ENCODE results near the gene FOXJ3. TPM values are rescaled to one million over a fixed set of nuclear protein-coding genes. Genes with fewer than 3 reads are reported as not detected.

The FOXJ3 gene
- total and polyA plus RNA-seq, 2 experiments from 2014 or later: 16.3 to 23.6 TPM

- Histone ChIP-seq H3K4me2 (ENCODE audit: unreplicated experiment) (no peak within 1 kb of the TSS), H3K27me3 (replicated peaks; ENCODE audit: insufficient read depth) (peaks cover 25% of the 10 kb centered on the region), H3K9ac (no peak within 1 kb of the TSS), H3K9me2 (ENCODE audit: insufficient read depth) (no peaks in the 10 kb centered on the region), H3K4me1 (ENCODE audit: insufficient read depth) (no peaks in the 10 kb centered on the region), H3K36me3 (ENCODE audit: low read depth) (no peaks in the 10 kb centered on the region), H4K20me1 (ENCODE audit: insufficient read depth) (no peaks in the 10 kb centered on the region), H3K79me2 (ENCODE audit: insufficient read depth) (no peaks in the 10 kb centered on the region), H3K27ac (no peak within 1 kb of the TSS), H3K4me3 (no peak within 1 kb of the TSS), H3K9me3 (ENCODE audit: low read depth) (no peaks in the 10 kb centered on the region), H3F3A (ENCODE audit: insufficient read depth) (no peaks in the 10 kb centered on the region), H2AFZ (no peak within 1 kb of the TSS)
- no peak for DNase-seq
- in situ Hi-C loops (cut with MboI): no loop called here
- TF ChIP-seq EZH2 (IDR thresholded peaks at IDR 0.05; ENCODE audit: insufficient read depth, poor library complexity, severe bottlenecking): no peak
- WGBS, 2 experiments (ENCODE audit: low coverage in 1 of 2, low lambda C conversion rate in 2 of 2, missing lambda C conversion rate in 2 of 2): 73 to 74% methylated on average over 9 to 12 of the region's 12 CpGs
Observed at GRCh38 chr1:42152907-42153600, 182.0 kb downstream of the FOXJ3 start, which contains the start of gene GUCA2B. GUCA2B (plus strand) TSS chr1:42153410; CDS start chr1:42153451, 41 bp downstream.

GRCh38 chr1:42152119-42152518, 182.9 kb downstream of the FOXJ3 start:
- Histone ChIP-seq H3K9me2 (ENCODE audit: insufficient read depth) (no peaks in the 10 kb centered on the region), H3K9ac (no peak overlapping the region), H3K9me3 (ENCODE audit: low read depth) (no peaks in the 10 kb centered on the region), H3K27ac (no peak overlapping the region), H2AFZ (no peak overlapping the region), H3K27me3 (replicated peaks; ENCODE audit: insufficient read depth) (peaks cover 31% of the 10 kb centered on the region), H3K79me2 (ENCODE audit: insufficient read depth) (no peaks in the 10 kb centered on the region), H3K36me3 (ENCODE audit: low read depth) (no peaks in the 10 kb centered on the region), H4K20me1 (ENCODE audit: insufficient read depth) (no peaks in the 10 kb centered on the region), H3K4me2 (ENCODE audit: unreplicated experiment) (no peak overlapping the region), H3K4me3 (no peak overlapping the region), H3F3A (ENCODE audit: insufficient read depth) (no peaks in the 10 kb centered on the region), H3K4me1 (ENCODE audit: insufficient read depth) (no peaks in the 10 kb centered on the region)
- in situ Hi-C loops (cut with MboI): no loop called here
- WGBS, 2 experiments (ENCODE audit: low coverage in 1 of 2, low lambda C conversion rate in 2 of 2, missing lambda C conversion rate in 2 of 2): 53 to 62% methylated on average over 3 of the region's 3 CpGs
- no peak for DNase-seq
- no peak for TF ChIP-seq EZH2 (IDR thresholded peaks at IDR 0.05; ENCODE audit: insufficient read depth, poor library complexity, severe bottlenecking)
- TF ChIP-seq EZH2phosphoT487 (IDR thresholded peaks at IDR 0.05; ENCODE audit: insufficient read depth, low read depth): no peak

- Histone ChIP-seq H3K9me3 (ENCODE audit: low read depth) (no peaks in the 10 kb centered on the region), H3F3A (ENCODE audit: insufficient read depth) (no peaks in the 10 kb centered on the region), H3K36me3 (ENCODE audit: low read depth) (no peaks in the 10 kb centered on the region), H3K9me2 (ENCODE audit: insufficient read depth) (no peaks in the 10 kb centered on the region), H3K79me2 (ENCODE audit: insufficient read depth) (no peaks in the 10 kb centered on the region), H4K20me1 (ENCODE audit: insufficient read depth) (no peaks in the 10 kb centered on the region), H3K27me3 (replicated peaks; ENCODE audit: insufficient read depth) (peaks cover 38% of the 10 kb centered on the region), H3K4me2 (ENCODE audit: unreplicated experiment) (no peak overlapping the region), H3K4me1 (ENCODE audit: insufficient read depth) (no peaks in the 10 kb centered on the region), H3K4me3 (no peak overlapping the region), H3K9ac (no peak overlapping the region), H2AFZ (no peak overlapping the region), H3K27ac (no peak overlapping the region)
- no peak for DNase-seq
- in situ Hi-C loops (cut with MboI): no loop called here
- 66 to 72% methylated on average over 5 of the region's 5 CpGs for WGBS, 2 experiments (ENCODE audit: low coverage in 1 of 2, low lambda C conversion rate in 2 of 2, missing lambda C conversion rate in 2 of 2)
- TF ChIP-seq EZH2phosphoT487 (IDR thresholded peaks at IDR 0.05; ENCODE audit: insufficient read depth, low read depth): no peak
- no peak for TF ChIP-seq EZH2 (IDR thresholded peaks at IDR 0.05; ENCODE audit: insufficient read depth, poor library complexity, severe bottlenecking)
Observed at GRCh38 chr1:42150651-42151050, 184.4 kb downstream of the FOXJ3 start.

GRCh38 chr1:42148166-42148565, 186.9 kb downstream of the FOXJ3 start:
- H3K9ac ChIP-seq: no peak overlapping the region
- TF ChIP-seq EZH2 (IDR thresholded peaks at IDR 0.05; ENCODE audit: insufficient read depth, poor library complexity, severe bottlenecking) (no peak), EZH2phosphoT487 (IDR thresholded peaks at IDR 0.05; ENCODE audit: insufficient read depth, low read depth) (no peak)
- 9 to 17% methylated on average over 1 of the region's 1 CpG for WGBS, 2 experiments (ENCODE audit: low coverage in 1 of 2, low lambda C conversion rate in 2 of 2, missing lambda C conversion rate in 2 of 2)
- in situ Hi-C loops (cut with MboI): loop anchor here (25.0 kb wide), 1 partner anchor 586 kb away; no protein-coding TSS in a partner anchor
- no peaks in the 10 kb centered on the region for H3K79me2 ChIP-seq (ENCODE audit: insufficient read depth)
- H3K9me3 ChIP-seq (ENCODE audit: low read depth): no peaks in the 10 kb centered on the region
- no peak overlapping the region for H3K4me3 ChIP-seq
- no peak for DNase-seq
- H3K4me1 ChIP-seq (ENCODE audit: insufficient read depth): no peaks in the 10 kb centered on the region
- no peak overlapping the region for H2AFZ ChIP-seq
- no peaks in the 10 kb centered on the region for H3K9me2 ChIP-seq (ENCODE audit: insufficient read depth)
- H3K27me3 ChIP-seq (replicated peaks; ENCODE audit: insufficient read depth): peaks cover 46% of the 10 kb centered on the region
- H3F3A ChIP-seq (ENCODE audit: insufficient read depth): no peaks in the 10 kb centered on the region
- H3K4me2 ChIP-seq (ENCODE audit: unreplicated experiment): no peak overlapping the region
- H4K20me1 ChIP-seq (ENCODE audit: insufficient read depth): no peaks in the 10 kb centered on the region
- no peak overlapping the region for H3K27ac ChIP-seq
- H3K36me3 ChIP-seq (ENCODE audit: low read depth): no peaks in the 10 kb centered on the region

All from GM23248 (cell line).